Thoracic aorta (tissue), 2 donors: Measurements from ENCODE around the gene MARK4. TPM values are rescaled to one million over a fixed set of nuclear protein-coding genes. Genes with fewer than 3 reads are reported as not detected.

Experiments
- ATAC-seq: fragments of 150-250 bp; one replicate; pipeline ENCODE4 v1.8.0; 2017; ENCODE audit warnings: low read depth; ENCODE audit not compliant: insufficient number of reproducible peaks, low FRiP score
- DNase-seq: peaks from one replicate; pipeline ENCODE4 v3.0.0-alpha.2; 2020; ENCODE audit warnings: low spot score
- H3K27ac ChIP-seq, 2 donors: fragments of 200-600 bp; sonication (generic); 1 replicate in 1 of 2; 2 replicates in 1 of 2; pipeline ENCODE4 v1.5.1; 2016; ENCODE audit warnings: mild to moderate bottlenecking in 2 of 2, moderate library complexity in 2 of 2
- H3K27me3 ChIP-seq: fragments of 200-600 bp; sonication (generic); replicated peaks from 2 replicates; pipeline ENCODE4 v1.6.0; 2016; ENCODE audit warnings: mild to moderate bottlenecking; ENCODE audit not compliant: insufficient read depth
- H3K36me3 ChIP-seq: fragments of 200-600 bp; sonication (generic); one replicate; pipeline ENCODE4 v1.5.1; 2016
- H3K4me1 ChIP-seq, 2 donors: fragments of 200-600 bp; sonication (generic); 1 replicate in 1 of 2; 2 replicates in 1 of 2; pipeline versions ENCODE4 v1.5.1 to v1.6.0; 2016; ENCODE audit warnings: low read depth in 2 of 2, mild to moderate bottlenecking in 1 of 2; ENCODE audit not compliant: control insufficient read depth in 1 of 2
- H3K4me3 ChIP-seq: fragments of 200-600 bp; sonication (generic); 2 replicates; pipeline ENCODE4 v1.5.1; 2016; ENCODE audit warnings: mild to moderate bottlenecking
- H3K9me3 ChIP-seq: fragments of 200-600 bp; sonication (generic); 2 replicates; pipeline ENCODE4 v1.5.1; 2016
- CTCF ChIP-seq: fragments of 200-600 bp; sonication (generic); IDR thresholded peaks from one replicate; pipeline ENCODE4 v1.5.1; 2019; ENCODE audit warnings: antibody characterized with exemption
- total RNA-seq, 2 donors: library from RNA; depleted of rRNA; stranded (reverse); fragments of >200 nt; gene quantifications; one replicate each; pipeline versions ENCODE4 v1.1.0 to v1.2.3, GENCODE V29; 2016

Gene MARK4
- total RNA-seq, 2 donors from 2014 or later: 24.1 to 36.2 TPM

GRCh38 chr19:45244133-45244794, 6.8 kb upstream of the MARK4 start:
- H3K4me3 ChIP-seq: no peak overlapping the region
- H3K27ac ChIP-seq: no peak overlapping the region
- TF ChIP-seq CTCF: no peak
- H3K36me3 ChIP-seq: no peaks in the 10 kb centered on the region
- no peaks in the 10 kb centered on the region for H3K27me3 ChIP-seq
- DNase-seq (no peak), ATAC-seq (no peak)
- no peaks in the 10 kb centered on the region for H3K9me3 ChIP-seq
- H3K4me1 ChIP-seq: no peaks in the 10 kb centered on the region

- ATAC-seq (no peak), DNase-seq (no peak)
- TF ChIP-seq CTCF: no peak
Observed at GRCh38 chr19:45245334-45245787, 5.7 kb upstream of the MARK4 start, which contains the start of gene EXOC3L2. TSS of gene EXOC3L2 (minus strand) at chr19:45245407. CDS start at chr19:45239045, 6,362 bp downstream.

GRCh38 chr19:45245826-45246225, 5.2 kb upstream of the MARK4 start:
- no peak for TF ChIP-seq CTCF
- no peak for ATAC-seq

More at GRCh38 chr19:45245334-45245787, 5.7 kb upstream of the MARK4 start, which contains the start of gene EXOC3L2:
- Histone ChIP-seq H3K36me3 (no peaks in the 10 kb centered on the region), H3K9me3 (no peaks in the 10 kb centered on the region), H3K27me3 (no peaks in the 10 kb centered on the region), H3K4me1 (peaks cover 2 to 3% of the 10 kb centered on the region in 2 donors), H3K4me3 (peak within 1 kb of the TSS; percentile 14), H3K27ac (no peak within 1 kb of the TSS)

GRCh38 chr19:45247136-45247535, 3.9 kb upstream of the MARK4 start:
- H3K4me1 ChIP-seq: peaks cover 8 to 11% of the 10 kb centered on the region in 2 donors
- DNase-seq (no peak), ATAC-seq (no peak)
- no peak overlapping the region for H3K4me3 ChIP-seq
- no peaks in the 10 kb centered on the region for H3K36me3 ChIP-seq
- H3K27me3 ChIP-seq: no peaks in the 10 kb centered on the region
- TF ChIP-seq CTCF: no peak
- no peak overlapping the region for H3K27ac ChIP-seq
- H3K9me3 ChIP-seq: no peaks in the 10 kb centered on the region

More at GRCh38 chr19:45245826-45246225, 5.2 kb upstream of the MARK4 start:
- Histone ChIP-seq H3K9me3 (no peaks in the 10 kb centered on the region), H3K36me3 (no peaks in the 10 kb centered on the region), H3K4me3 (no peak overlapping the region), H3K4me1 (peaks cover 5 to 8% of the 10 kb centered on the region in 2 donors), H3K27me3 (no peaks in the 10 kb centered on the region), H3K27ac (no peak overlapping the region)
- no peak for DNase-seq

- ATAC-seq (no peak), DNase-seq (no peak)
- H3K9me3 ChIP-seq: no peaks in the 10 kb centered on the region
- no peak overlapping the region for H3K4me3 ChIP-seq
- no peaks in the 10 kb centered on the region for H3K27me3 ChIP-seq
- no peak for TF ChIP-seq CTCF
- peaks cover 19 to 34% of the 10 kb centered on the region in 2 donors for H3K4me1 ChIP-seq
- H3K36me3 ChIP-seq: no peaks in the 10 kb centered on the region
- H3K27ac ChIP-seq: no peak overlapping the region
Observed at GRCh38 chr19:45249261-45250033, 1.6 kb upstream of the MARK4 start.
